C4-2B (cell line): ENCODE results near the gene TUBB6.

Experiments used
- H3K27ac ChIP-seq: fragments of 450-650 bp; 2 replicates; pipeline ENCODE4 v1.5.1; 2017
- CTCF ChIP-seq: fragments of 450-650 bp; conservative IDR thresholded peaks from 2 replicates; pipeline ENCODE4 v1.5.1; 2017; ENCODE audit warnings: mild to moderate bottlenecking
- ZFX ChIP-seq: fragments of 450-650 bp; IDR thresholded peaks from 2 replicates; pipeline ENCODE4 v1.6.1; 2017

Gene TUBB6

GRCh38 chr18:12310762-12311161 lies 2.7 kb downstream of the TUBB6 start:
- H3K27ac ChIP-seq, result no peak overlapping the region
- TF ChIP-seq CTCF (no peak), ZFX (no peak)

GRCh38 chr18:12312976-12313375 lies 4.9 kb downstream of the TUBB6 start:
- H3K27ac ChIP-seq, result no peak overlapping the region
- TF ChIP-seq ZFX (no peak), CTCF (no peak)

- no peak overlapping the region for H3K27ac ChIP-seq
- TF ChIP-seq ZFX (no peak), CTCF (no peak)
Measured at GRCh38 chr18:12313530-12314245, 5.6 kb downstream of the TUBB6 start.

- H3K27ac ChIP-seq, result no peak overlapping the region
- no peak for TF ChIP-seq CTCF
- no peak for TF ChIP-seq ZFX
Measured at GRCh38 chr18:12314591-12315305, 6.7 kb downstream of the TUBB6 start.

- no peak overlapping the region for H3K27ac ChIP-seq
- TF ChIP-seq CTCF, result no peak
- TF ChIP-seq ZFX, result no peak
Measured at GRCh38 chr18:12315490-12315889, 7.4 kb downstream of the TUBB6 start.

GRCh38 chr18:12315911-12316310 lies 7.9 kb downstream of the TUBB6 start:
- TF ChIP-seq CTCF (no peak), ZFX (no peak)
- no peak overlapping the region for H3K27ac ChIP-seq

- no peak overlapping the region for H3K27ac ChIP-seq
- TF ChIP-seq CTCF, result no peak
- TF ChIP-seq ZFX, result no peak
Measured at GRCh38 chr18:12317664-12318333, 9.8 kb downstream of the TUBB6 start.
